ENCODE measurements around the gene KIR2DL4. TPM values are rescaled to one million over a fixed set of nuclear protein-coding genes. Genes with fewer than 3 reads are reported as not detected.
"Not testable (repeated sequence)": the region's sequence is repeated elsewhere in the genome, so short reads cannot be mapped to it uniquely, and the experiment has no call there.

KIR2DL4 gene
- polyA plus RNA-seq, 4 donors: 0.05 TPM; not detected in 3

DNA sequence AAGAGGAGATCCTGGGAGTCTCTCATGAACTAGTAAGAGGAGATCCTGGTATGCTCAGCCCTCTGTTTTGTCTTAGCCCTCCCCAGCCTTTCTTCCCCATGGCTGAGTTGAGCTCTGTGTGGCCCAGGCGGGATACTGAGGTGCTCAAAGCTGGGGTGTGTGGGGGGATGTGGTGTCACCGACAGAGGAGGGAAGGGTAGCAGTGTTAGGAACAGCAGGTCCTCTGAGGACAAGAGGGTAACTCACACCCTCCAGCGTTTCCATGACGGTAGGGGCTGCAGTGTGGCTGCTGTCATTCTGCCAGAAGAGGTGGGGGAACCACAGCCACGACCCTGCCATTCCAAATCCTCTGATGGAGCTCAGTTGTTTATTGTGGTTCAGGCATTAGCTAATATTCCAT is 691 bp downstream of the KIR2DL4 start:
- DNase-seq (ENCODE audit: low read depth in 4 of 4, low spot score in 3 of 4): no peak

- DNase-seq (ENCODE audit: low read depth in 4 of 4, low spot score in 3 of 4): no peak
Measured at GRCh38 chr19:54804571-54804970, 1.2 kb downstream of the KIR2DL4 start.

- DNase-seq (ENCODE audit: low read depth in 4 of 4, low spot score in 3 of 4): no peak
Measured at GRCh38 chr19:54805665-54806515, 2.5 kb downstream of the KIR2DL4 start.

DNA sequence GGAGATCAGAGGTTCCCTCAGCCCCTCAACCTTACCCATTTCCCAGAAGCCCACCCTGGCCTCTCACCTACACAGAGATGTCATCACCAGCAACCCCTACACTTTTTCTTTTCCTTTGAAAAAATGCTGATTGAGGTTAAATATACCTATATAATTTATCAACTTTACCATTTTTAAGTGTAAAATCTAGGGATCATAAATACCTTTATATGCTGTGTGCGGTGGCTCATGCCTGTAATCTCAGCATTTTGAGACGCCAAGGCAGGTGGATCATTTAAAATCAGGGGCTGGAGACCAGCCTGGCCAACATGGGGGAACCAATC is 3.1 kb downstream of the KIR2DL4 start:
- no peak for DNase-seq (ENCODE audit: low read depth in 4 of 4, low spot score in 3 of 4)

DNA sequence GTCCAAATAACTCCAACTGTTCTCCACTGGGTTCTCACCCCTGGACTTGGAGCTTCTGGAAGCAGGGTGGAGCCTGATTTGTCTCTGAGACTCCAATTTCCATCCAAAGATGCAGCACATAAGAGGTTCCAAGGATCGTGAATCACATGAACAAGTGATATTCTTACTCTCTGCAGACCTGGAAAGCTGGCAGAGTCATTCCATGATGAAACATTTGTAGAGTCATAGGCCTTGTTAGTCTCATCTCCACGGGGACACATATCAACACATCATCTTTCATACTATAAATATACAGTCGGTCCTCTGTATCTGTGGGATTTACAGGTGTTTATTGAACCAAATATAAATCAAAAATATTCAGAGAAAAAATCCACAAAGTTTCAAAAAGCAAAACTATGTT is 11.2 kb downstream of the KIR2DL4 start:
- DNase-seq (ENCODE audit: low read depth in 4 of 4, low spot score in 3 of 4): not testable (repeated sequence)

- not testable (repeated sequence) for DNase-seq (ENCODE audit: low read depth in 4 of 4, low spot score in 3 of 4)
Measured at GRCh38 chr19:54816251-54816650, 12.8 kb downstream of the KIR2DL4 start, which contains the start of gene KIR3DL1. Gene KIR3DL1 (plus strand): TSS chr19:54816468.

DNA sequence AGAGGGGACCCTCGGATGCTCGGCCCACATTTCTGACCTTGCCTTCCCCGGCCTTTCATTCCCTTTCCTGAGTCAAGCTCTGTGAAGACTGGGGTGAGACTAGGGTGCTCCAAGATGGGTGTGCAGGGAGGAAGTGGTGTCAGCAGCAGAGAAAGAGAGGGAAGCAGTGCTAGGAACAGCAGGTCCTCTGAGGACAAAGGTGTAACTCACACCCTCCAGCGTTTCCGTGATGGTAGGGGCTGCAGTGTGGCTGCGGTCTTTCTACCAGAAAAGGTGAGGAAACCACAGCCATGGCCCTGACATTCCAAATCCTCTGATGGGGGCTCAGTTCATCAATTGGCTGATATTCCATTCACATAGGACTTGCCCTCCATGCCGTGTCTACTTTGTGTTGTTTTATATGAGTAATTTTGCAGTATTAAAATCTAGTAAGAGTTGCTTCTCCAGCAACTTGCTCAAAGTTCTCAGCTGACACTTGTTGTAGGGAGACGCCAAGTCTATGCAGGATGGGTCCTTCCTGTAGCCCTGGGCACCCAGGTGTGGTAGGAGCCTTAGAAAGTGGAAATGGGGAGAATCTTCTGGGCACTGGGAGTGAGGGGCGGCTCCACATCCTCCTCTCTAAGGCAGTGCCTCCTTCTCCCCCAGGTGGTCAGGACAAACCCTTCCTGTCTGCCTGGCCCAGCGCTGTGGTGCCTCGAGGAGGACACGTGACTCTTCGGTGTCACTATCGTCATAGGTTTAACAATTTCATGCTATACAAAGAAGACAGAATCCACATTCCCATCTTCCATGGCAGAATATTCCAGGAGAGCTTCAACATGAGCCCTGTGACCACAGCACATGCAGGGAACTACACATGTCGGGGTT is 14.5 kb downstream of the KIR2DL4 start:
- DNase-seq (ENCODE audit: low read depth in 4 of 4, low spot score in 3 of 4): no peak

DNA sequence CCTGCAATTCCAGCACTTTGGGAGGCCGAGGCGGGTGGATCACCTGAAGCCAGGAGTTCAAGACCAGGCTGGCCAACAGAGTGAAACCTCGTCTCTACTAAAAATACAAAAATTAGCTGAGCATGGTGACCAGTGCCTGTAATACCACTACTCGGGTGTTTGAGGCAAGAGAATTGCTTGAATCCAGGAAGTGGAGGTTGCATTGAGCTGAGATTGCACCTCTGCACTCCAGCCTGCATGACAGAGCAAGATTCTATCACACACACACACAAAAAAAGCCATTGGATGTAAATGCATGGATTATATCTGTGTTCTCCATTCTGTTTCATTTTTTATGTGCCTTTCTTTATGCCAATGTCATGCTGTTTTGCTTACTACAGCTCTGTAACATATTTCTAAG is 21.0 kb downstream of the KIR2DL4 start:
- not testable (repeated sequence) for DNase-seq (ENCODE audit: low read depth in 4 of 4, low spot score in 3 of 4)

- not testable (repeated sequence) for DNase-seq (ENCODE audit: low read depth in 4 of 4, low spot score in 3 of 4)
Measured at GRCh38 chr19:54825326-54825725, 21.9 kb downstream of the KIR2DL4 start.

DNA sequence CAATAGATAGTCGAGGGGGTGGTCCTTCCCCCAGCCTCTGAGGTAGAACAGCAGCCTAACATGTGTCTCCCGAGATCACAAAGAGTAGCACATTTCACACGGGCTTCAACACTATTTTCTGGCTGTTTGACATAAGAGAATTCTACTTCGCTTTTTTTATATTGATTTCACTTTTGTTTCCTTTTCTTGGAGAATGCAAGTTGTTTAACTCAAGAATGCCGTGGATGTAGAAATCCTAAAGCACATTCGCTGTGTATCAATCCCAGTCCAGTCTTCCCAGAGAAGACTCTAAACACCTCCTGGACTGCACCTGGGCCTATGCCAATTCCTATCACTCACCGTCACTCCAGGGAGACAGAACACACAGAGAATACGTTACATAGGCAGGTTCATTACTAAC is 24.7 kb downstream of the KIR2DL4 start:
- DNase-seq (ENCODE audit: low read depth in 4 of 4, low spot score in 3 of 4): not testable (repeated sequence)

DNA sequence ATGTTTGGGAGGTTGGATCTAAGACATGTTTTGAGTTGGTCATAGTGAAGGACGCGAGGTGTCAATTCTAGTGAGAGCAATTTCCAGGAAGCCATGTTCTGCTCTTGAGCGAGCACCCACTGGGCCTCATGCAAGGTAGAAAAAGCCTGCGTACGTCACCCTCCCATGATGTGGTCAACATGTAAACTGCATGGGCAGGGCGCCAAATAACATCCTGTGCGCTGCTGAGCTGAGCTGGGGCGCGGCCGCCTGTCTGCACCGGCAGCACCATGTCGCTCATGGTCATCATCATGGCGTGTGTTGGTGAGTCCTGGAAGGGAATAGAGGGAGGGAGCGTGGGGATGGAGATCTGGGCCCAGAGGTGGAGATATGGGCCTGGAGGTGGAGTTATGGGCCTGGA is 29.1 kb downstream of the KIR2DL4 start, which contains the start of gene KIR2DS4:
Gene KIR2DS4, plus strand, starts transcription at position 181 of the 400 bp plus-strand sequence.
- DNase-seq (ENCODE audit: low read depth in 4 of 4, low spot score in 3 of 4): not testable (repeated sequence)

DNA sequence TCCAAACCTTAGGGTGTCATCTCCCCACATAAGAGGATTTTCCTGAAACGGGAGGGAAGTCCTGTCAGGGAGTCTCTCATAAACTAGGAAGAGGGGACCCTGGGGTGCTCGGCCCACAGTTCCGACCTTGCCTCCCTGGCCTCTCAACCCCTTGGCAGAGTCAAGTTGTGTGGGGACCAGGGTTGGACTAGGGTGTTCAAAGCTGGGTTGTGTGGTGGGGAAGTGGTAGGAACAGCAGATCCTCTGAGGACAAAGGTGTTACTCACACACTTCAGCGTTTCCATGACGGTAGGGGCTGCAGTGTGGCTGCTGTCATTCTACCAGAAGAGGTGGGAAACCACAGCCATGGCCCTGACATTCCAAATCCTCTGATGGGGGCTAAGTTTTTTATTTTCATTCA is 31.7 kb downstream of the KIR2DL4 start:
- DNase-seq (ENCODE audit: low read depth in 4 of 4, low spot score in 3 of 4): not testable (repeated sequence)

- DNase-seq (ENCODE audit: low read depth in 4 of 4, low spot score in 3 of 4): not testable (repeated sequence)
Measured at GRCh38 chr19:54837522-54837921, 34.1 kb downstream of the KIR2DL4 start.

- not testable (repeated sequence) for DNase-seq (ENCODE audit: low read depth in 4 of 4, low spot score in 3 of 4)
Measured at GRCh38 chr19:54843171-54843570, 39.8 kb downstream of the KIR2DL4 start.

DNA sequence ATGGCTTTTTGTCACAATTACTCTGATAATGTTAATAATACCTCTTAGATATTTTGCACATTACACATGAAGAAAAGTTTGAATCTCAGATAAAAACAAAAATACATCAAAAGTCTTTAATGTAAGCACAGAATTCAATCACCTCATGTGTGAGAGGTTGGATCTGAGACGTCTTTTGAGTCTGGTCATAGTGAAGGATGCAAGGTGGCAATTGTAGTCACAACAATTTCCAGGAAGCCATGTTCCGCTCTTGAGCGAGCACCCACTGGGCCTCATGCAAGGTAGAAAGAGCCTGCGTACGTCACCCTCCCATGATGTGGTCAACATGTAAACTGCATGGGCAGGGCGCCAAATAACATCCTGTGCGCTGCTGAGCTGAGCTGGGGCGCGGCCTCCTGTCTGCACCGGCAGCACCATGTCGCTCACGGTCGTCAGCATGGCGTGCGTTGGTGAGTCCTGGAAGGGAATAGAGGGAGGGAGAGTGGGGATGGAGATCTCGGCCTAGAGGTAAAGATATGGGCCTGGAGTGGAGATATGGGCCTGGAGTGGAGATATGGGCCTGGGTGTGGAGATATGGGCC is 46.7 kb downstream of the KIR2DL4 start, which contains the start of gene KIR3DL2:
Gene KIR3DL2, plus strand, starts transcription at position 383 of the 580 bp plus-strand sequence. Its CDS starts 33 bp downstream, at position 416.
- DNase-seq (ENCODE audit: low read depth in 4 of 4, low spot score in 3 of 4): not testable (repeated sequence)

- DNase-seq (ENCODE audit: low read depth in 4 of 4, low spot score in 3 of 4): no peak
Measured at GRCh38 chr19:54850930-54851329, 47.5 kb downstream of the KIR2DL4 start.

- no peak for DNase-seq (ENCODE audit: low read depth in 4 of 4, low spot score in 3 of 4)
Measured at GRCh38 chr19:54851353-54851752, 47.9 kb downstream of the KIR2DL4 start.

DNA sequence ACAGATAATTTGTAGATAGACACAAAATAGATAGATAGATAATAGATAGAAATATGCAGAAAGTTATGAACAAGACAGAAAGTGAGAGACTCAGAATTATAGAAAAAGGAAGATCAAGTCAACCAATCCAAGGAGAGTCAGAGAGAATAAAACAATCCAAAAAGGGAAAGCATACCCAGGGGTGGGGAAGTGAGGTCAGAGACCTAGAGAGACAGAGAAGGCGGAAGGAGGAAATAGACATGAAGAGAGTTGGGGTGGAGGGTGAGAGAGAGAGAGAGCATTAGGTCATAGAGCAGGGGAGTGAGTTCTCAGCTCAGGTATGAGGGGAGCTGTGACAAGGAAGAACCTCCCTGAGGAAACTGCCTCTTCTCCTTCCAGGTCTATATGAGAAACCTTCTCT is 51.8 kb downstream of the KIR2DL4 start:
- DNase-seq (ENCODE audit: low read depth in 4 of 4, low spot score in 3 of 4): not testable (repeated sequence)

- DNase-seq (ENCODE audit: low read depth in 4 of 4, low spot score in 3 of 4): not testable (repeated sequence)
Measured at GRCh38 chr19:54858476-54858875, 55.1 kb downstream of the KIR2DL4 start.

DNA sequence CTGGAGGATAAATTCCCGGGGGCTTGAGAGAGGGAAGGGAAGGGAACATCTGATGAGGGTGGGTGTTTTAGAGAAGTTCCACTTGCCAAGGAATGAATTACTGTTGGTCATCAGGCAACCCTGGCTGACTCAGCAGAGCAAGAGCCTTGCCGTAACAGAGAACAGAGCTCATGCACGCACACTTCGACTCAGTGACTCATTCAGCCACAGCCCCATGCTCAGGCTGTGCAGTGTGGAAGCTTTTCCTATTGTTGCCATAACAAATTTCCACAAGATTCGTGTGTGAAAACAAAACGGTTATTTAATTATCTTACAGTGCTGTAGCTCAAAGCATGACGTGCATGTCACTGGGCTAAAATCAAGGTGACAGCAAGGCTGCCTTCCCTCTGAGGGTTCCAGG is 56.0 kb downstream of the KIR2DL4 start:
- DNase-seq (ENCODE audit: low read depth in 4 of 4, low spot score in 3 of 4): not testable (repeated sequence)

GRCh38 chr19:54863459-54863858 is 60.0 kb downstream of the KIR2DL4 start:
- DNase-seq (ENCODE audit: low read depth in 4 of 4, low spot score in 3 of 4): not testable (repeated sequence)
